PC-3 (cell line): Measurements from ENCODE around the gene HRH1. TPM values are rescaled to one million over a fixed set of nuclear protein-coding genes. Genes with fewer than 3 reads are reported as not detected.
A peak's percentile ranks its signal among the peaks of the same experiment; 100 is the strongest.

Experiments
- ATAC-seq: fragments of 200-7000 bp; cut with Tn5 transposase; 2 replicates; pipeline ENCODE4 v1.9.1; 2020; ENCODE audit warnings: mild to moderate bottlenecking, moderate library complexity
- BruUV-seq: library from RNA; stranded (reverse); fragments of 400-500 nt; replicated peaks from 2 replicates; lab custom pipeline; 2021; lab: Mats Ljungman, UMichigan
- CTCF ChIA-PET: fragments of 300-600 bp; sonication (Branson Sonifier 250); formaldehyde crosslinking; loops from one replicate; lab custom pipeline; 2022; ENCODE audit warnings: antibody characterized with exemption; lab: Charles Lee
- POLR2A ChIA-PET: fragments of 300-600 bp; sonication (Branson Sonifier 250); formaldehyde crosslinking; loops from one replicate; lab custom pipeline; 2022; ENCODE audit warnings: antibody characterized with exemption; ENCODE audit not compliant: unreplicated experiment; lab: Charles Lee
- DNase-seq: peaks from one replicate; pipeline ENCODE4 v3.0.0-alpha.2; 2015
- H2AFZ ChIP-seq: fragments of 300-600 bp; sonication (generic); 2 replicates; pipeline ENCODE4 v1.6.0; 2016; ENCODE audit warnings: antibody characterized with exemption, low read length
- H3F3A ChIP-seq: fragments of 300-600 bp; sonication (generic); one replicate; pipeline ENCODE4 v1.6.0; 2017; ENCODE audit warnings: antibody characterized with exemption, low read length, control low read depth, mild to moderate bottlenecking; ENCODE audit not compliant: unreplicated experiment
- H3K27ac ChIP-seq: fragments of 300-600 bp; sonication (generic); 2 replicates; pipeline ENCODE4 v1.5.1; 2016; ENCODE audit warnings: mild to moderate bottlenecking, low read length
- H3K27me3 ChIP-seq: fragments of 300-600 bp; sonication (generic); 2 replicates; pipeline ENCODE4 v1.6.1; 2016; ENCODE audit warnings: low read length, mixed read lengths
- H3K36me3 ChIP-seq: fragments of 300-600 bp; sonication (generic); 2 replicates; pipeline ENCODE4 v1.6.1; 2016; ENCODE audit warnings: low read depth, mixed run types, low read length, mixed read lengths
- H3K4me1 ChIP-seq: fragments of 300-600 bp; sonication (generic); 2 replicates; pipeline ENCODE4 v1.5.1; 2016; ENCODE audit warnings: low read length; ENCODE audit not compliant: insufficient read depth
- H3K4me2 ChIP-seq: fragments of 300-600 bp; sonication (generic); 2 replicates; pipeline ENCODE4 v1.6.0; 2016; ENCODE audit warnings: low read length
- H3K4me3 ChIP-seq: fragments of 300-600 bp; sonication (generic); 2 replicates; pipeline ENCODE4 v1.5.1; 2016; ENCODE audit warnings: mild to moderate bottlenecking, low read length, mixed read lengths
- H3K79me2 ChIP-seq: fragments of 300-600 bp; sonication (generic); 2 replicates; pipeline ENCODE4 v1.6.1; 2017; ENCODE audit warnings: low read length, mixed read lengths
- H3K9ac ChIP-seq: fragments of 300-600 bp; sonication (generic); 2 replicates; pipeline ENCODE4 v1.6.0; 2016; ENCODE audit warnings: mild to moderate bottlenecking, low read length
- H3K9me2 ChIP-seq: fragments of 300-600 bp; sonication (generic); replicated peaks from 2 replicates; pipeline ENCODE4 v1.6.1; 2016; ENCODE audit warnings: mixed run types, low read length, mixed read lengths
- H3K9me3 ChIP-seq: fragments of 300-600 bp; sonication (generic); 2 replicates; pipeline ENCODE4 v1.6.1; 2016; ENCODE audit warnings: low read length, mixed read lengths
- H4K20me1 ChIP-seq: fragments of 300-600 bp; sonication (generic); 2 replicates; pipeline ENCODE4 v1.6.1; 2016; ENCODE audit warnings: low read length, mixed read lengths
- CTCF ChIP-seq: fragments of 300-600 bp; sonication (generic); conservative IDR thresholded peaks from 2 replicates; pipeline ENCODE4 v1.5.1; 2017; ENCODE audit warnings: antibody characterized with exemption, low read depth, mild to moderate bottlenecking, low read length
- EZH2 ChIP-seq: fragments of 300-600 bp; sonication (generic); IDR thresholded peaks from one replicate; pipeline ENCODE4 v1.6.1; 2017; ENCODE audit warnings: antibody characterized with exemption, mild to moderate bottlenecking, low read length; ENCODE audit not compliant: unreplicated experiment
- EZH2phosphoT487 ChIP-seq: fragments of 300-600 bp; sonication (generic); IDR thresholded peaks from 2 replicates; pipeline ENCODE4 v1.6.1; 2018; ENCODE audit warnings: mild to moderate bottlenecking, antibody characterized with exemption, low read length, borderline replicate concordance
- intact Hi-C: fragments of 100-400 bp; cut with micrococcal nuclease; formaldehyde crosslinking; loops from 2 replicates; pipeline ENCODE4 v1.9.0; 2023
- total RNA-seq: library from RNA; depleted of rRNA; stranded (reverse); fragments of >200 nt; gene quantifications from 2 replicates; pipeline ENCODE4 v1.2.3, GENCODE V29; 2014

Gene HRH1
- total RNA-seq, 1 experiment from 2014 or later = 5.9 TPM

DNA sequence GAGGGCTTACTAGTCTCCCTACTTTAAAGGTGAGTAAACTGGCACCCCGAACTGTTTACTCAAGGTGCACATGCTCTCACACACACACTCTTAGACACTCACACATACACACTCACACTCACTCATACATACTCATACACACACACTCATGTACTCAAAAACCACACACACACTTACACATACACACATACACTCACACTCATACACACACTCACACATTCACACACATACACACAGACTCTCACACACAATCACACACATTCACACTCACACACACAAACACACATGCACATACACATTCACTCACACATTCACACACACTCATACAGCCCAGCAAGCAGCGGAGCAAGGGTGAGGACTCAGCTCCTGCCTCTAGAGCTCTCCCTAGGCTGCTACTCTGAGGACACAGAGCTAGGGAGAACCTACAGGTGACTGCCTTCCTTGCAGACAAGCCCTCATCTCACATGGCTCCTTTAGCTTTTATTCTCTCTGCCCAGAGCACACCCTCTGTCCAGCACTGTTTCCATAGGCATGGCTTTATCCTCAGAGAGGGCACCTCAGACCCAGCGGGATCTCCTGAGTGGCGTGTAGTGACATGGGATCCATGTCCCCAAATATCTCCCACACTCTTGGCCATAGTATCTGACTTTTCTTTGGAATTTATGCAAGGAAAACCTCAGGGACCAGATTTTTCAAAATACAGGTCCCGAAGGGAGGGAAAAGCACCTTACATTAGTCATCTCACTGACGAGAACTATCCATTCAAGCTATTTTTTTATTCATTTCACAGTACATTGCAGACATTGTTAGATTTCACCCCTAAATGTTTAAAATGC is 91.8 kb downstream of the HRH1 start:
- POLR2A ChIA-PET = interaction anchor here (0.6 kb wide), 2 partner anchors 1277 to 1312 kb away, joined by 3 to 5 read pairs; no protein-coding TSS in a partner anchor
- Histone ChIP-seq H3K4me3 (peak overlapping the region; percentile 40; the same call in 1 of the 2 replicates), H3K36me3 (no peaks in the 10 kb centered on the region), H4K20me1 (no peaks in the 10 kb centered on the region), H3K4me1 (peaks cover 27% of the 10 kb centered on the region), H3K27ac (peak overlapping the region; percentile 50), H3K9me2 (no peaks in the 10 kb centered on the region), H3F3A (no peaks in the 10 kb centered on the region), H3K9ac (no peak overlapping the region), H3K4me2 (peak overlapping the region; percentile 62), H3K27me3 (no peaks in the 10 kb centered on the region), H2AFZ (peak overlapping the region; percentile 56), H3K79me2 (no peaks in the 10 kb centered on the region), H3K9me3 (no peaks in the 10 kb centered on the region)
- CTCF ChIA-PET = no interaction called here
- DNase-seq (peak; percentile 27), ATAC-seq (peak; percentile 76)
- intact Hi-C loops = no loop called here
- no TSS peak for BruUV-seq
- no peak for TF ChIP-seq EZH2phosphoT487
- no peak for TF ChIP-seq CTCF
- no peak for TF ChIP-seq EZH2

GRCh38 chr3:11246663-11246970 is 92.3 kb downstream of the HRH1 start:
- Histone ChIP-seq H3K36me3 (no peaks in the 10 kb centered on the region), H3F3A (no peaks in the 10 kb centered on the region), H3K9me3 (no peaks in the 10 kb centered on the region), H3K4me3 (peak overlapping the region; percentile 40; the same call in 1 of the 2 replicates), H3K4me2 (peak overlapping the region; percentile 62), H2AFZ (peak overlapping the region; percentile 56), H3K9me2 (no peaks in the 10 kb centered on the region), H3K9ac (no peak overlapping the region), H3K79me2 (no peaks in the 10 kb centered on the region), H3K27ac (peak overlapping the region; percentile 50), H3K27me3 (no peaks in the 10 kb centered on the region), H3K4me1 (peaks cover 33% of the 10 kb centered on the region), H4K20me1 (no peaks in the 10 kb centered on the region)
- TF ChIP-seq EZH2phosphoT487 (no peak), EZH2 (no peak), CTCF (no peak)
- ATAC-seq (peak; percentile 30), DNase-seq (peak; percentile 46)
- ChIA-PET CTCF (no interaction called here), POLR2A (no interaction called here)
- no TSS peak for BruUV-seq
- intact Hi-C loops = no loop called here

- ATAC-seq (no peak), DNase-seq (no peak)
- Histone ChIP-seq H3K9ac (no peak overlapping the region), H3K36me3 (no peaks in the 10 kb centered on the region), H3K9me3 (no peaks in the 10 kb centered on the region), H3K9me2 (no peaks in the 10 kb centered on the region), H3K79me2 (no peaks in the 10 kb centered on the region), H3K27me3 (no peaks in the 10 kb centered on the region), H3K27ac (no peak overlapping the region), H3K4me2 (no peak overlapping the region), H2AFZ (no peak overlapping the region), H3K4me1 (peaks cover 40% of the 10 kb centered on the region), H4K20me1 (no peaks in the 10 kb centered on the region), H3F3A (no peaks in the 10 kb centered on the region), H3K4me3 (no peak overlapping the region)
- CTCF ChIA-PET = no interaction called here
- intact Hi-C loops = no loop called here
- POLR2A ChIA-PET = no interaction called here
- BruUV-seq = no TSS peak
- TF ChIP-seq CTCF (no peak), EZH2phosphoT487 (no peak), EZH2 (no peak)
Observed at GRCh38 chr3:11247362-11247761, 93.1 kb downstream of the HRH1 start.
